ENCODE results near the gene ERAP2. TPM values are rescaled to one million over a fixed set of nuclear protein-coding genes. Genes with fewer than 3 reads are reported as not detected.

Gene ERAP2
- total RNA-seq, 1 donor = 6.7 TPM

- no peak for TF ChIP-seq CTCF (IDR thresholded peaks at IDR 0.05; ENCODE audit: insufficient read depth, low read length)
- DNase-seq (ENCODE audit: low read depth) = no peak
- H3K4me3 ChIP-seq (ENCODE audit: low read depth, low read length) = no peak overlapping the region
Observed at GRCh38 chr5:96861076-96861475, 15.2 kb upstream of the ERAP2 start.

- DNase-seq (ENCODE audit: low read depth) = no peak
- no peak overlapping the region for H3K4me3 ChIP-seq (ENCODE audit: low read depth, low read length)
- no peak for TF ChIP-seq CTCF (IDR thresholded peaks at IDR 0.05; ENCODE audit: insufficient read depth, low read length)
Observed at GRCh38 chr5:96863114-96863513, 13.2 kb upstream of the ERAP2 start.

GRCh38 chr5:96863949-96864584 lies 12.2 kb upstream of the ERAP2 start:
- no peak for DNase-seq (ENCODE audit: low read depth)
- no peak overlapping the region for H3K4me3 ChIP-seq (ENCODE audit: low read depth, low read length)
- no peak for TF ChIP-seq CTCF (IDR thresholded peaks at IDR 0.05; ENCODE audit: insufficient read depth, low read length)

GRCh38 chr5:96864922-96865530 lies 11.3 kb upstream of the ERAP2 start:
- no peak for TF ChIP-seq CTCF (IDR thresholded peaks at IDR 0.05; ENCODE audit: insufficient read depth, low read length)
- no peak for DNase-seq (ENCODE audit: low read depth)
- no peak overlapping the region for H3K4me3 ChIP-seq (ENCODE audit: low read depth, low read length)

GRCh38 chr5:96868603-96869371 lies 7.5 kb upstream of the ERAP2 start:
- no peak overlapping the region for H3K4me3 ChIP-seq (ENCODE audit: low read depth, low read length)
- peak; percentile 99 for TF ChIP-seq CTCF (IDR thresholded peaks at IDR 0.05; ENCODE audit: insufficient read depth, low read length)

GRCh38 chr5:96869372-96869641 lies 7.0 kb upstream of the ERAP2 start:
- DNase-seq (ENCODE audit: low read depth) = no peak
- no peak for TF ChIP-seq CTCF (IDR thresholded peaks at IDR 0.05; ENCODE audit: insufficient read depth, low read length)

More at GRCh38 chr5:96868603-96869371, 7.5 kb upstream of the ERAP2 start:
- DNase-seq (ENCODE audit: low read depth) = peak; percentile 82

More at GRCh38 chr5:96869372-96869641, 7.0 kb upstream of the ERAP2 start:
- no peak overlapping the region for H3K4me3 ChIP-seq (ENCODE audit: low read depth, low read length)

All from fibroblast of the aortic adventitia (primary cell).